Subcutaneous adipose tissue (tissue), 4 donors: Measurements from ENCODE around the gene AUTS2. TPM values are rescaled to one million over a fixed set of nuclear protein-coding genes. Genes with fewer than 3 reads are reported as not detected.

Experiments
- CTCF ChIP-seq: fragments of 450-650 bp; IDR thresholded peaks from one replicate; pipeline ENCODE4 v1.5.1; 2016; ENCODE audit warnings: low read depth, mild to moderate bottlenecking, control low read depth, antibody characterized with exemption, moderate library complexity
- total RNA-seq, 4 donors: library from RNA; depleted of rRNA; stranded (reverse); fragments of >200 nt; gene quantifications; one replicate each; pipeline ENCODE4 v1.1.0, GENCODE V29; 2016

The AUTS2 gene
- total RNA-seq, 4 donors from 2014 or later = 22.4 to 46.9 (median 27.4) TPM

GRCh38 chr7:69608049-69608448 is 9.8 kb downstream of the AUTS2 start:
- TF ChIP-seq CTCF = no peak

DNA sequence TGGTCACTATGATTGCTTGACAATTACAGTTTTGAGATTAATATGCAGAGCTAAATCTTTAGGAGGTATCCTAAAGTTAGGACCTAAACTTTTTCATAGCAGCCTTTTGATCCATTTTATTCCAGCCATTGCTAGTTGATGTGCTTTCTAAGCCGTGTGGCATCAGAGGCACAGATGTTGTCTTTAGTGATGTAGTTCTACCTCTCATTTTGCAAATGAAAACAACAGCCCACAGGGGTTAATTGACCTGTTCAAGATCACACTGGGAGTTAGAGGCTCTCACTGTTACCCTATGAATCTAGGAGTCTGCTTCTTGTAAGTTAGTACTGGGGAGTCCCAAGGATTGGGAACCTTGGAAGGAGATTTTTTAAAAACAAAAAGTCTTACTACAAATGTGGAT is 10.6 kb downstream of the AUTS2 start:
- no peak for TF ChIP-seq CTCF

GRCh38 chr7:69609541-69610373 is 11.5 kb downstream of the AUTS2 start:
- no peak for TF ChIP-seq CTCF

GRCh38 chr7:69610374-69611084 is 12.3 kb downstream of the AUTS2 start:
- TF ChIP-seq CTCF = no peak

- no peak for TF ChIP-seq CTCF
These were observed 14.7 kb downstream of the AUTS2 start for GRCh38 chr7:69612981-69613380.

DNA sequence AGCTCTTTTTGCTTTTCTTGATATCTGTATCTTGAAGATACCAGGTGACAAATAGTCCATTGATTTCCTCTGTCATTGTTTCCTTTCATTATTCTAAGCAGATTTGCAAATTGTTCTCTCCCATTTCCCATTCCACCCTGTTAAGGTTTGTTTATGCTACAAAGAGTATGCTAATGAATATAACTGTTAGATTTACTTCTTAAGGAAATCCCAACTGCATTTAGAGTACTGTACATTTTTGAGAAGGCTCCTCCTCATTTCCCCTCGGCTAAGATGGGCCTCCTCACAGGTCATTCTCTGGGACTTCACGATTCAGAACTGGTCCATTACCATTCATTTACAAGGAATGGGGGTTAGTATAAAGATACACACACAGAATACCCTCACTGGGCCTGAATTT is 15.6 kb downstream of the AUTS2 start:
- no peak for TF ChIP-seq CTCF

GRCh38 chr7:69615685-69616084 is 17.4 kb downstream of the AUTS2 start:
- TF ChIP-seq CTCF = no peak
